Testis (tissue), 5 donors: ENCODE data around the gene PPP4R1. TPM values are rescaled to one million over a fixed set of nuclear protein-coding genes. Genes with fewer than 3 reads are reported as not detected.
A peak's percentile ranks its signal among the peaks of the same experiment; 100 is the strongest.

ENCODE experiments used
- DNase-seq: peaks from one replicate; pipeline ENCODE4 v3.0.0-alpha.2; 2019
- H3K27ac ChIP-seq, 2 donors: fragments of 200-600 bp; sonication (generic); one replicate each; pipeline ENCODE4 v1.5.1; 2019
- H3K27me3 ChIP-seq: fragments of 200-600 bp; sonication (generic); one replicate; pipeline ENCODE4 v1.5.1; 2019
- H3K36me3 ChIP-seq: fragments of 200-600 bp; sonication (generic); one replicate; pipeline ENCODE4 v1.5.1; 2017; ENCODE audit warnings: low read depth; ENCODE audit errors: missing control alignments
- H3K4me1 ChIP-seq: fragments of 200-600 bp; sonication (generic); one replicate; pipeline ENCODE4 v1.5.1; 2019
- H3K4me3 ChIP-seq, 2 donors: fragments of 200-600 bp; sonication (generic); one replicate each; pipeline ENCODE4 v1.5.1; 2017 to 2019
- H3K9me3 ChIP-seq: fragments of 200-600 bp; sonication (generic); one replicate; pipeline ENCODE4 v1.5.1; 2017
- CTCF ChIP-seq, 3 experiments: fragments of 450-650 bp in 2 of 3; fragments of 200-600 bp in 1 of 3; sonication (generic) in 1 of 3; IDR thresholded peaks; one replicate each; pipeline ENCODE4 v1.5.1; 2016 to 2019; ENCODE audit warnings: antibody characterized with exemption in 3 of 3, mild to moderate bottlenecking in 2 of 3, moderate library complexity in 1 of 3
- POLR2A ChIP-seq: fragments of 450-650 bp; IDR thresholded peaks from one replicate; pipeline ENCODE4 v1.6.1; 2017; ENCODE audit warnings: antibody characterized with exemption, mild to moderate bottlenecking, moderate library complexity
- WGBS, 2 donors: methylation state at CpG; one replicate each; pipeline ENCODE4 v1.1.5; 2018; 5-methylcytosine and 5-hydroxymethylcytosine counted together
- intact Hi-C: fragments of 100-400 bp; cut with DNase I; formaldehyde crosslinking; loops from one replicate; pipeline ENCODE4 v1.15.1; 2023; ENCODE audit warnings: low total_unique reads
- long read RNA-seq, 2 donors: transcript quantifications; one replicate each; lab custom pipeline, GENCODE V29; 2026
- polyA plus RNA-seq: library from polyadenylated mRNA; stranded (reverse); fragments of 350-450 nt; fragmentation: Illumina TruSeq; extraction: RNeasy Lipid Tissue Mini Kit (QIAGEN cat#74804); gene quantifications from one replicate; pipeline ENCODE4 v1.2.3, GENCODE V29; 2014; ENCODE audit warnings: low read depth, low replicate concordance; ENCODE audit not compliant: insufficient read depth
- total RNA-seq, 2 donors: library from RNA; depleted of rRNA; stranded (reverse); fragments of >200 nt; gene quantifications; one replicate each; pipeline ENCODE4 v1.2.3, GENCODE V29; 2016

Gene PPP4R1
- total RNA-seq (100 to 1,000 TPM in 1 of 2 donors, 10 to 100 TPM in 1; 91.8 to 136 TPM), polyA plus RNA-seq (128 TPM)
- long read RNA-seq, donor 1, partial matches to known transcripts: 8 of 13 reads
- long read RNA-seq, donor 1, other reads (novel, unspliced or antisense): 0 of 13 reads
- long read RNA-seq, donor 2, partial matches to known transcripts: 0 of 3 reads
- long read RNA-seq, donor 2, other reads (novel, unspliced or antisense): 0 of 3 reads

DNA sequence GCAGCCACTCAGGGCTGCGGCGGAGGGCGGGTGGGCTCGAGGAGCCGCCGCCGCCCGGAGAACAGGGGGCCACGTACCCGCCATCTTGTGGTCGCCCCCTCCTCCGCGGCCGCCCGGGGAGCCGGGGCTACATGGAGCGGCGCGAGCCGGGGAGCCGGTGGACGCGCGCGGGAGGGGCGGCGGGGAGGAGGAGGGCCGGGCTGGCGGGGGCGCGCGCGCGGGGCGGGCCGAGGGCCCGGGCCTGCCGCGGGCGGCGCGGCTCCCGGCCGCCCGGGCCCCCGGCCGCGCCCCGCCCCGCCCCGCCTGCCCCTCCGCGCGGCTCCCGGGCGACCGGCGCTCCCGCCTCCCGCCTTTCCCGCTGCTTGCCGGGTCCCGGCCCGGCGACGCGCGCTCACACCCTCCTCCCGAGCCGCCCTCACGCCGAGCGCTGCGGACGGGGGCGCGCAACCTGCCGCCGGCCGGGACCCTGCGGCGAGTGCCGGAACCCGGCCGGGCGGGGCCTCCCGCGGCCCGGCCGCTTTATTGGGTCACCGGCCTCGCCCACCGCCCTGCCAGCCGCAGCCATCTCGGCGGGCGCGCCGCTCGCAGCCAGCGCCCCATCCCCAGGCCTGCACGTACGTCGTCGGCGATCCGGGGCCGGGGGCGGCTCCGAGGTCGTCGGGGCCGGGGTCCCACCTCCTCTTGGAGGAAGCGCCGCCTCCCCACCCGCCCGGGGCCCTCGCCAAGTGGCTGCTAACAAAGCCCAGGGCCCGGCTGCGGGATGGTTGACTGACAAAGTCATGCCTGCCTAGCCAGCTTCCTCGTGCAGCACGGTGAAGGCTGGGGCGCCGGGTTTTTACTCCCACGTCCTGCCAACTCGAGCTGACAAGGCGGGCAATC, at the start of gene PPP4R1:
Gene PPP4R1 (minus strand): TSS at position 159 of the 879 bp plus-strand sequence. CDS start 75 bp downstream, at position 84.
- TF ChIP-seq CTCF (IDR thresholded peaks at IDR 0.05) (no peak), POLR2A (no peak)
- H3K27ac ChIP-seq: peak within 1 kb of the TSS; percentile 93 to 96
- 0 to 1% methylated on average over 3 to 72 of the region's 127 CpGs for WGBS, 2 donors
- no peaks in the 10 kb centered on the region for H3K27me3 ChIP-seq
- peaks cover 7% of the 10 kb centered on the region for H3K4me1 ChIP-seq
- H3K9me3 ChIP-seq: no peaks in the 10 kb centered on the region
- DNase-seq: peak; percentile 81
- intact Hi-C loops: no loop called here
- H3K36me3 ChIP-seq: peaks cover 4% of the 10 kb centered on the region
- H3K4me3 ChIP-seq: peak within 1 kb of the TSS; percentile 91 to 93

- no peak for TF ChIP-seq POLR2A
- no peak for DNase-seq
- H3K27me3 ChIP-seq: no peaks in the 10 kb centered on the region
- WGBS, 2 donors: 84 to 92% methylated on average over 7 to 8 of the region's 8 CpGs
- intact Hi-C loops: no loop called here
- H3K4me1 ChIP-seq: no peaks in the 10 kb centered on the region
- H3K36me3 ChIP-seq: no peaks in the 10 kb centered on the region
- H3K9me3 ChIP-seq: no peaks in the 10 kb centered on the region
- H3K27ac ChIP-seq: no peak overlapping the region
- H3K4me3 ChIP-seq: no peak overlapping the region
Measured at GRCh38 chr18:9663377-9663776, 49.0 kb upstream of the PPP4R1 start.

DNA sequence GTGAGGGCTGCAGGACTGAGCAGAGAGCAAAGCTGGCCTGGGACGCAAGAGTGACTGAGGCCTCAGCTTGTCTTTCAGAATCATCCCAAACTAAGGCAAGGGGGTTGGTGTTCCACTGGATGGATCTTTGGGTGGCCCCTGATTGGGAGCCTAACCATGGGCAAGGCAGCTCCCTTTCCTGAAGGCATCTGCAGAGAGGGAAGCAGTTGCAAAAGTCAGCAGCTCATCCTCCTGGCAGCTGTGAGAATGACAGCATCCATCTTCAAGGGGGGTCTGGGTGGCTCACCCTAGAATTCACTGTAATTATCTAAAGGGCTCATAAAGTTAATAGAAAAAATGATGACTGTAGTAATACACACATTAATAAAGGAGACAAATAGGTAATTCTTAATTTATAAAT, 47.2 kb upstream of the PPP4R1 start:
- intact Hi-C loops: no loop called here
- no peak for TF ChIP-seq POLR2A
- TF ChIP-seq CTCF (IDR thresholded peaks at IDR 0.05): no peak
- 93% methylated on average over 1 of the region's 1 CpG for WGBS, 2 donors
- no peaks in the 10 kb centered on the region for H3K36me3 ChIP-seq
- no peaks in the 10 kb centered on the region for H3K4me1 ChIP-seq
- no peaks in the 10 kb centered on the region for H3K9me3 ChIP-seq
- H3K4me3 ChIP-seq: no peak overlapping the region
- H3K27me3 ChIP-seq: no peaks in the 10 kb centered on the region
- no peak overlapping the region for H3K27ac ChIP-seq
- no peak for DNase-seq

DNA sequence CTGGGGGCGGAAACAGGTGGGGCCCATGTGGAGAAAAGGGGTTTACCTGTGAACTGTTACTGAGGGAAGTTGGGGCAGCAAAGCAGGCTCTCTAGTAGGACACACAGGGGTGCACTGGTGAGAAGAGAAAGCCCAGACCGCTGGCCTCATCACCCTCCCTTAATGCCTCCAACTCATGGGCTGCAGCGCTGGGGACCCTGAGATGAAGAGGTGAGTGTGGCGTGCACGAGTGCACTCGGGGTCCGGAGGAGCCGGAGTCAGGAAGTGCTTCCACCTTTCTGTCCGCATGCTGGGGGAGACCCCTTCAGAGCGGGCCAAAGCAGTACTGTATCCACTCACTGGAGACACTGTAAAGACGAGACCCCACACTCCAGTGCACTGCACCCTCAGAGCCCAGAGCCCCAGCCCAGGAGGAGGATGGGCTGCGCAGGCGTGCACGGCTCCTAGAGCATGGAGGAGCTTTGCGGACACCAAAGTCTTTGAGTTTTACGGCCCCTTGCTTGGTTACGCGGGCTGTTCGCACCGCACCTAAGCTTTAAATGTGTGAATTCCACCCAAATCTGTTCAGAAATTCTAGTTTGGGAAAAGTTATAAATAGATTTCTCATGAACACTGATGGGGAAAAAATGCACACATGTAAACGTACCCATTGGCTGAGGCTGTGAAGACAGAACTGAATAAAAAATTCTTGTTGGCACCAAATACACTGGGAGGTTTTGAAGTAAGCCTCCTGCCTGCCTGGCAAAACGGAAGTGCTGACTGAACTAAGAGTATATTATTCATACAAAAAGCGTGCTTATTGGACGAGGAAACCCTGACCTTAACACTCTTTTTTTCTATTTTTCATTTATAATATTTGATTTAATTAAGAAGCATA, 45.4 kb upstream of the PPP4R1 start:
- Histone ChIP-seq H3K9me3 (no peaks in the 10 kb centered on the region), H3K27ac (no peak overlapping the region), H3K4me3 (peak overlapping the region in 1 of 2 donors; percentile 30), H3K27me3 (no peaks in the 10 kb centered on the region), H3K4me1 (no peaks in the 10 kb centered on the region), H3K36me3 (no peaks in the 10 kb centered on the region)
- no peak for TF ChIP-seq CTCF (IDR thresholded peaks at IDR 0.05)
- TF ChIP-seq POLR2A: no peak
- no peak for DNase-seq
- intact Hi-C loops: no loop called here
- 33 to 75% methylated on average over 16 to 24 of the region's 24 CpGs for WGBS, 2 donors
